ENCODE measurements around the gene IQCH. TPM values are rescaled to one million over a fixed set of nuclear protein-coding genes. Genes with fewer than 3 reads are reported as not detected.

The IQCH gene
- total RNA-seq, 1 experiment from 2014 or later: 2.1 TPM

DNA sequence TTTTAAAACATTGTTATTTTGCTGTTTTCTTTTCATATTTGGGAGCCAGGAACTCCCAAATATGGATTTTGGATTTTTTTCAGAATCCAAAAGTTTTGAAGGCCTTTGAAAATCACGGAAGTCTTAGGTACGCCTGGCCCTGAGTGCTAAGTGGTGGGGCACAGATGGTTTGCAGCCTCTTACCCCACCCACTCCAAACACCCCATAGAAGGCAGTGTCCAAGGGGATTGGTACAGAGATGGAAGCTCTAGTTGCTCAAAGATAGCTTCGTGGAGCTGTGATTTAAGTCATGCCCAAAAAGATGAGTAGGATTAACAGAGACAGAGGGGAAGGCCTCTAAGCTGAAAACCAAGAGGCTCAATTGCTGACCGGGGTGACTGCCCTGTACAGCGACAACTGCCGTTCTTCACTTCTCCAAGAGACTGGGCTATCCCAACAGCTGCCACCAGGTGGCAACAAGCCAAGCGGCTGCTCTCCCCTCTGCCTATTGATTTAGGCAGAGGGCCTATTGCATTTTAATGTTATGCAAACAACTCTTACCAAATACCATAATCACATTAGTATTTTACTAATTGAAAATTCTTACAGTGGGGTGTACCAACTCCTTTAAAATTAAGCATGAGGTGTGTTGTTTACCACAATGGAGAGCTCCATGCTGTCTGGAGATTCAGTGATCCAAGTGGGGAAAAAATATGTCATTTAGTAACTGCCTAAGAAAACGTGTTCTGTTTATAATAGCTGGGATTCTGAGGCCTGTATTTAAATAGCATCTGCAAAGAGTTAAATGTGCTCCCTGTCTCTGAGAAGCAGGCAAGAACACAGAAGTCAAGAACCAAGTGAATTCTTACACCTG is 202.3 kb downstream of the IQCH start:
- Histone ChIP-seq H3K79me2 (ENCODE audit: low read length) (no peaks in the 10 kb centered on the region), H3K9me2 (replicated peaks; ENCODE audit: low read length) (no peaks in the 10 kb centered on the region), H3K4me1 (ENCODE audit: insufficient read depth, low read length) (no peaks in the 10 kb centered on the region), H3K9ac (ENCODE audit: low read length) (no peak overlapping the region), H3K36me3 (ENCODE audit: low read depth, low read length) (no peaks in the 10 kb centered on the region), H4K20me1 (ENCODE audit: low read length) (no peaks in the 10 kb centered on the region), H3K27ac (ENCODE audit: low read length) (no peak overlapping the region), H2AFZ (ENCODE audit: low read length) (no peak overlapping the region), H3K27me3 (ENCODE audit: low read length) (no peaks in the 10 kb centered on the region), H3K4me3 (ENCODE audit: low read length) (no peak overlapping the region), H3K9me3 (ENCODE audit: low read length) (no peaks in the 10 kb centered on the region), H3K4me2 (ENCODE audit: low read length) (no peak overlapping the region), H3F3A (ENCODE audit: low read length, unreplicated experiment) (no peaks in the 10 kb centered on the region)
- no TSS peak for BruUV-seq (replicated peaks)
- CTCF ChIA-PET: interaction anchor here (0.6 to 1.1 kb wide), 2 partner anchors 66 to 375 kb away, joined by 3 read pairs; no protein-coding TSS in a partner anchor
- no peak for TF ChIP-seq EZH2phosphoT487 (IDR thresholded peaks at IDR 0.05; ENCODE audit: borderline replicate concordance, low read length)
- TF ChIP-seq, protein P1, sequence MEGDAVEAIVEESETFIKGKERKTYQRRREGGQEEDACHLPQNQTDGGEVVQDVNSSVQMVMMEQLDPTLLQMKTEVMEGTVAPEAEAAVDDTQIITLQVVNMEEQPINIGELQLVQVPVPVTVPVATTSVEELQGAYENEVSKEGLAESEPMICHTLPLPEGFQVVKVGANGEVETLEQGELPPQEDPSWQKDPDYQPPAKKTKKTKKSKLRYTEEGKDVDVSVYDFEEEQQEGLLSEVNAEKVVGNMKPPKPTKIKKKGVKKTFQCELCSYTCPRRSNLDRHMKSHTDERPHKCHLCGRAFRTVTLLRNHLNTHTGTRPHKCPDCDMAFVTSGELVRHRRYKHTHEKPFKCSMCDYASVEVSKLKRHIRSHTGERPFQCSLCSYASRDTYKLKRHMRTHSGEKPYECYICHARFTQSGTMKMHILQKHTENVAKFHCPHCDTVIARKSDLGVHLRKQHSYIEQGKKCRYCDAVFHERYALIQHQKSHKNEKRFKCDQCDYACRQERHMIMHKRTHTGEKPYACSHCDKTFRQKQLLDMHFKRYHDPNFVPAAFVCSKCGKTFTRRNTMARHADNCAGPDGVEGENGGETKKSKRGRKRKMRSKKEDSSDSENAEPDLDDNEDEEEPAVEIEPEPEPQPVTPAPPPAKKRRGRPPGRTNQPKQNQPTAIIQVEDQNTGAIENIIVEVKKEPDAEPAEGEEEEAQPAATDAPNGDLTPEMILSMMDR (conservative IDR thresholded peaks at IDR 0.05; ENCODE audit: low read depth, low read length): peak; percentile 81
- intact Hi-C loops (cut with micrococcal nuclease): loop anchor here (1.0 kb wide), 2 partner anchors 375 to 379 kb away; no protein-coding TSS in a partner anchor
- ATAC-seq: peak; percentile 91
- DNase-seq: peak; percentile 82
- POLR2A ChIA-PET (ENCODE audit: unreplicated experiment): no interaction called here

GRCh38 chr15:67458331-67459029 is 203.9 kb downstream of the IQCH start:
- Histone ChIP-seq H3K36me3 (ENCODE audit: low read depth, low read length) (no peaks in the 10 kb centered on the region), H3K4me1 (ENCODE audit: insufficient read depth, low read length) (no peaks in the 10 kb centered on the region), H3K27me3 (ENCODE audit: low read length) (no peaks in the 10 kb centered on the region), H4K20me1 (ENCODE audit: low read length) (no peaks in the 10 kb centered on the region), H3K27ac (ENCODE audit: low read length) (no peak overlapping the region), H3K9me3 (ENCODE audit: low read length) (no peaks in the 10 kb centered on the region), H3K4me2 (ENCODE audit: low read length) (no peak overlapping the region), H3K4me3 (ENCODE audit: low read length) (no peak overlapping the region), H3K79me2 (ENCODE audit: low read length) (no peaks in the 10 kb centered on the region), H3K9me2 (replicated peaks; ENCODE audit: low read length) (no peaks in the 10 kb centered on the region), H3F3A (ENCODE audit: low read length, unreplicated experiment) (no peaks in the 10 kb centered on the region), H3K9ac (ENCODE audit: low read length) (no peak overlapping the region), H2AFZ (ENCODE audit: low read length) (no peak overlapping the region)
- ChIA-PET POLR2A (ENCODE audit: unreplicated experiment) (no interaction called here), CTCF (no interaction called here)
- BruUV-seq (replicated peaks): no TSS peak
- intact Hi-C loops (cut with micrococcal nuclease): no loop called here
- ATAC-seq (no peak), DNase-seq (no peak)
- TF ChIP-seq EZH2phosphoT487 (IDR thresholded peaks at IDR 0.05; ENCODE audit: borderline replicate concordance, low read length) (no peak), EZH2 (IDR thresholded peaks at IDR 0.05; ENCODE audit: low read length, unreplicated experiment) (no peak)
- TF ChIP-seq, protein P1 (conservative IDR thresholded peaks at IDR 0.05; ENCODE audit: low read depth, low read length): no peak

GRCh38 chr15:67460521-67460920 is 205.9 kb downstream of the IQCH start:
- H3K79me2 ChIP-seq (ENCODE audit: low read length): no peaks in the 10 kb centered on the region
- intact Hi-C loops (cut with micrococcal nuclease): no loop called here
- DNase-seq: no peak
- no peaks in the 10 kb centered on the region for H3K36me3 ChIP-seq (ENCODE audit: low read depth, low read length)
- ATAC-seq: no peak
- ChIA-PET POLR2A (ENCODE audit: unreplicated experiment) (no interaction called here), CTCF (no interaction called here)
- no peaks in the 10 kb centered on the region for H3F3A ChIP-seq (ENCODE audit: low read length, unreplicated experiment)
- H3K9ac ChIP-seq (ENCODE audit: low read length): no peak overlapping the region
- no peaks in the 10 kb centered on the region for H3K9me3 ChIP-seq (ENCODE audit: low read length)
- H3K4me2 ChIP-seq (ENCODE audit: low read length): no peak overlapping the region
- no peaks in the 10 kb centered on the region for H3K4me1 ChIP-seq (ENCODE audit: insufficient read depth, low read length)
- H3K9me2 ChIP-seq (replicated peaks; ENCODE audit: low read length): no peaks in the 10 kb centered on the region
- no peak overlapping the region for H2AFZ ChIP-seq (ENCODE audit: low read length)
- no peak overlapping the region for H3K4me3 ChIP-seq (ENCODE audit: low read length)
- H3K27me3 ChIP-seq (ENCODE audit: low read length): no peaks in the 10 kb centered on the region
- H4K20me1 ChIP-seq (ENCODE audit: low read length): no peaks in the 10 kb centered on the region
- H3K27ac ChIP-seq (ENCODE audit: low read length): no peak overlapping the region
- no peak for TF ChIP-seq EZH2phosphoT487 (IDR thresholded peaks at IDR 0.05; ENCODE audit: borderline replicate concordance, low read length)
- TF ChIP-seq EZH2 (IDR thresholded peaks at IDR 0.05; ENCODE audit: low read length, unreplicated experiment): no peak
- TF ChIP-seq, protein P1 (conservative IDR thresholded peaks at IDR 0.05; ENCODE audit: low read depth, low read length): no peak
- no TSS peak for BruUV-seq (replicated peaks)

Measured in PC-3 (cell line).